B cell (primary cell): ENCODE data around the gene SHMT2. TPM values are rescaled to one million over a fixed set of nuclear protein-coding genes. Genes with fewer than 3 reads are reported as not detected.

ENCODE experiments used
- ATAC-seq: fragments of 200-7000 bp; cut with Tn5 transposase; one replicate; pipeline ENCODE4 v1.10.0; 2021; ENCODE audit warnings: low read depth, mild to moderate bottlenecking, moderate number of reproducible peaks, moderate library complexity
- CTCF ChIA-PET: fragments of 350-600 bp; sonication (Branson Sonifier 250); formaldehyde crosslinking; loops from one replicate; lab custom pipeline; 2021; ENCODE audit warnings: antibody characterized with exemption, inconsistent platforms; lab: Charles Lee
- POLR2A ChIA-PET: fragments of 350-600 bp; sonication (Branson Sonifier 250); formaldehyde crosslinking; loops from one replicate; lab custom pipeline; 2021; ENCODE audit warnings: antibody characterized with exemption; lab: Charles Lee
- DNase-seq: peaks from one replicate; pipeline ENCODE4 v3.0.0; 2013
- H2AFZ ChIP-seq: 2 replicates; pipeline ENCODE4 v1.6.1; 2012; ENCODE audit warnings: mild to moderate bottlenecking, low read depth, low read length; ENCODE audit not compliant: insufficient read depth, poor library complexity, severe bottlenecking
- H3K27ac ChIP-seq, 2 donors: 1 replicate in 1 of 2; 2 replicates in 1 of 2; pipeline ENCODE4 v1.5.1; 2012 to 2013; ENCODE audit warnings: low read length in 2 of 2, mild to moderate bottlenecking in 2 of 2, moderate library complexity in 1 of 2
- H3K27me3 ChIP-seq, 4 experiments: fragments of 200-600 bp in 1 of 4; sonication (generic) in 1 of 4; replicated peaks in 1 of 4; 1 replicate in 2 of 4; 2 replicates in 2 of 4; pipeline versions ENCODE4 v1.6.1 to v1.7.0; 2013 to 2016; ENCODE audit warnings: low read length in 3 of 4, mild to moderate bottlenecking in 2 of 4, mixed read lengths in 1 of 4, moderate library complexity in 1 of 4; ENCODE audit not compliant: insufficient read depth in 4 of 4, control insufficient read depth in 3 of 4; ENCODE audit errors: control extremely low read depth in 1 of 4
- H3K36me3 ChIP-seq, 2 experiments: replicated peaks in 1 of 2; 1 replicate in 1 of 2; 2 replicates in 1 of 2; pipeline versions ENCODE4 v1.6.1 to v1.7.1; 2013; ENCODE audit warnings: low read length in 1 of 2; ENCODE audit not compliant: insufficient read depth in 2 of 2, control insufficient read depth in 1 of 2; ENCODE audit errors: control extremely low read depth in 1 of 2, extremely low read depth in 1 of 2
- H3K4me1 ChIP-seq, 2 donors: fragments of 200-600 bp in 1 of 2; sonication (generic) in 1 of 2; 1 replicate in 1 of 2; 2 replicates in 1 of 2; pipeline versions ENCODE4 v1.5.1 to v1.6.1; 2013 to 2017; ENCODE audit warnings: low read length in 2 of 2; ENCODE audit not compliant: control insufficient read depth in 2 of 2, insufficient read depth in 2 of 2
- H3K4me2 ChIP-seq: replicated peaks from 2 replicates; pipeline ENCODE3; 2012; ENCODE audit warnings: mild to moderate bottlenecking, low read depth, low read length; ENCODE audit not compliant: poor library complexity, severe bottlenecking
- H3K4me3 ChIP-seq, 5 experiments: fragments of 200-600 bp in 1 of 5; sonication (generic) in 1 of 5; 1 replicate in 3 of 5; 2 replicates in 2 of 5; pipeline versions ENCODE4 v1.5.1 to v1.7.0; 2011 to 2016; ENCODE audit warnings: low read length in 4 of 5, mild to moderate bottlenecking in 4 of 5, low read depth in 2 of 5, control low read depth in 1 of 5, moderate library complexity in 1 of 5; ENCODE audit not compliant: insufficient read depth in 1 of 5; ENCODE audit errors: control extremely low read depth in 1 of 5, extremely low read depth in 1 of 5
- H3K79me2 ChIP-seq: fragments of 200-600 bp; sonication (generic); one replicate; pipeline ENCODE4 v1.6.0; 2016; ENCODE audit warnings: low read length; ENCODE audit not compliant: control insufficient read depth, insufficient read depth
- H3K9ac ChIP-seq: fragments of 200-600 bp; sonication (generic); 2 replicates; pipeline ENCODE4 v1.6.1; 2017; ENCODE audit warnings: mild to moderate bottlenecking, low read length, moderate library complexity
- H3K9me3 ChIP-seq, 3 donors: one replicate each; pipeline versions ENCODE4 v1.6.1 to v1.7.1; 2013; ENCODE audit warnings: low read length in 2 of 3; ENCODE audit not compliant: control insufficient read depth in 2 of 3, insufficient read depth in 1 of 3; ENCODE audit errors: control extremely low read depth in 1 of 3
- H4K20me1 ChIP-seq: 2 replicates; pipeline ENCODE4 v1.6.0; 2012; ENCODE audit warnings: mild to moderate bottlenecking, low read length; ENCODE audit not compliant: insufficient read depth, control insufficient read depth, poor library complexity, severe bottlenecking
- H3K27ac Mint-ChIP-seq: one replicate; pipeline ENCODE4 v1.8.0; 2021; ENCODE audit warnings: mixed read lengths
- H3K27me3 Mint-ChIP-seq: one replicate; pipeline ENCODE4 v1.8.0; 2021; ENCODE audit warnings: mixed read lengths
- H3K4me1 Mint-ChIP-seq: one replicate; pipeline ENCODE4 v1.8.0; 2021; ENCODE audit warnings: mixed read lengths
- H3K4me3 Mint-ChIP-seq: one replicate; pipeline ENCODE4 v1.8.0; 2021; ENCODE audit warnings: mixed read lengths
- H3K9me3 Mint-ChIP-seq: one replicate; pipeline ENCODE4 v1.8.0; 2022; ENCODE audit warnings: mixed read lengths; ENCODE audit not compliant: insufficient read depth
- CTCF ChIP-seq: fragments of 200-600 bp; IDR thresholded peaks from one replicate; pipeline ENCODE4 v1.8.0; 2022; ENCODE audit warnings: antibody characterized with exemption, mild to moderate bottlenecking
- EZH2 ChIP-seq: IDR thresholded peaks from 2 replicates; pipeline ENCODE4 v1.6.1; 2012; ENCODE audit warnings: borderline replicate concordance, low read depth, mild to moderate bottlenecking, moderate library complexity, low read length; ENCODE audit not compliant: insufficient read depth, poor library complexity, severe bottlenecking
- WGBS: methylation state at CpG from one replicate; pipeline ENCODE4 v1.1.5; 2013; ENCODE audit warnings: missing lambda C conversion rate; ENCODE audit not compliant: insufficient coverage; 5-methylcytosine and 5-hydroxymethylcytosine counted together
- intact Hi-C: fragments of 100-400 bp; cut with micrococcal nuclease; formaldehyde crosslinking; loops from one replicate; pipeline ENCODE4 v1.10.0; 2022
- polyA plus RNA-seq: library from polyadenylated mRNA; depleted of rRNA; stranded (reverse); fragments of >200 nt; gene quantifications from 2 replicates; pipeline ENCODE4 v1.2.3, GENCODE V29; 2012
- total RNA-seq, 2 donors: library from RNA; stranded (reverse); fragments of 120-200 nt in 1 of 2; gene quantifications; 1 replicate in 1 of 2; 2 replicates in 1 of 2; pipeline versions ENCODE4 v1.2.3 to v1.2.4, GENCODE V29; 2013 to 2022

The SHMT2 gene
- total and polyA plus RNA-seq, 2 donors (not counting 1 experiment from before 2014, with no cell fraction given): 166 to 236 TPM

DNA sequence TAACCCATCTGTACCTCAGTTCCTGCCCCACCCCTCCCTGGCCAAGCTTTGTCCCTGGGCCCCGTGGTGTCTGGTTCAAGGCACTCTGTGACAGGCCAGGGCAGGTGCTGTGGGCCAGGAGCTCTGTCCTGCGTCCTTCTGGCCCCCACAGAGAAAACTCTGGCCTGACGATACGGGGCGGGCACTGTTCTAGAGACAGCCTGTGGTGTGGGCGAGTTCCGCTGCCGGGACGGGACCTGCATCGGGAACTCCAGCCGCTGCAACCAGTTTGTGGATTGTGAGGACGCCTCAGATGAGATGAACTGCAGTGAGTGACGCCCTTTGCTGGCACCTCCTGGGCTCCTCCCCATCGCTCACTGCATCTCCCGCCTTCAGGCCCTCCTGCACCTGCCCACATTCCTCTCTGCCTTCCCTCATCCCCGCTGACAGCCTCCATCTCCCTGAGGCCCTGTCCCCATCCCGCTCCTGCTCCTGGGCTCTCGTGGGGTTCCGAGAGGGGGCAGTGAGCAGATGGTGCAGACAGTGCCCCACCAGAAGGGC, 35.7 kb upstream of the SHMT2 start:
- no peak overlapping the region for H3K9ac ChIP-seq
- H3K79me2 ChIP-seq: no peaks in the 10 kb centered on the region
- Mint-ChIP-seq H3K27me3 (no peaks in the 10 kb centered on the region), H3K9me3 (no peaks in the 10 kb centered on the region), H3K4me3 (no peak overlapping the region), H3K27ac (no peak overlapping the region), H3K4me1 (no peaks in the 10 kb centered on the region)
- ChIA-PET POLR2A (no interaction called here), CTCF (interaction anchor here (1.5 kb wide), 1 partner anchor 10 kb away, joined by 3 read pairs; no protein-coding TSS in a partner anchor)
- H3K4me3 ChIP-seq: no peak overlapping the region
- 93% methylated on average over 19 of the region's 19 CpGs for WGBS
- no peak overlapping the region for H2AFZ ChIP-seq
- TF ChIP-seq CTCF (no peak), EZH2 (no peak)
- no peak for DNase-seq
- H4K20me1 ChIP-seq: no peaks in the 10 kb centered on the region
- no peaks in the 10 kb centered on the region for H3K4me1 ChIP-seq
- no peaks in the 10 kb centered on the region for H3K9me3 ChIP-seq
- no peak for ATAC-seq
- H3K36me3 ChIP-seq: no peaks in the 10 kb centered on the region
- no peak overlapping the region for H3K4me2 ChIP-seq
- intact Hi-C loops: no loop called here
- H3K27ac ChIP-seq: no peak overlapping the region
- no peaks in the 10 kb centered on the region for H3K27me3 ChIP-seq

DNA sequence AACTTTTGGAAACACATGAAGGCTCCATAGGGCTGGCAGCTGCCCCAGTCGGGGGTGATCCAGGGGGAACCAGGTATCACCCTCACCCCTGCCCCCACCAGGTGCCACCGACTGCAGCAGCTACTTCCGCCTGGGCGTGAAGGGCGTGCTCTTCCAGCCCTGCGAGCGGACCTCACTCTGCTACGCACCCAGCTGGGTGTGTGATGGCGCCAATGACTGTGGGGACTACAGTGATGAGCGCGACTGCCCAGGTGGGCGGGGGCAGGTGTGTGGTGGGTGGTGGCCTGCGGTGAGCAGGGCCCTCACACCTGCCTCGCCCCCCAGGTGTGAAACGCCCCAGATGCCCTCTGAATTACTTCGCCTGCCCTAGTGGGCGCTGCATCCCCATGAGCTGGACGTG, 35.3 kb upstream of the SHMT2 start:
- no peaks in the 10 kb centered on the region for H3K4me1 Mint-ChIP-seq
- Histone ChIP-seq H3K4me3 (no peak overlapping the region), H3K27ac (no peak overlapping the region), H3K9ac (no peak overlapping the region), H3K4me1 (no peaks in the 10 kb centered on the region), H3K4me2 (no peak overlapping the region), H4K20me1 (no peaks in the 10 kb centered on the region), H3K36me3 (no peaks in the 10 kb centered on the region), H3K79me2 (no peaks in the 10 kb centered on the region), H3K27me3 (no peaks in the 10 kb centered on the region), H3K9me3 (no peaks in the 10 kb centered on the region), H2AFZ (no peak overlapping the region)
- no peaks in the 10 kb centered on the region for H3K9me3 Mint-ChIP-seq
- ATAC-seq: no peak
- ChIA-PET POLR2A (no interaction called here), CTCF (interaction anchor here (1.5 kb wide), 1 partner anchor 11 kb away, joined by 3 read pairs; no protein-coding TSS in a partner anchor)
- DNase-seq: no peak
- TF ChIP-seq CTCF (no peak), EZH2 (no peak)
- H3K4me3 Mint-ChIP-seq: no peak overlapping the region
- H3K27me3 Mint-ChIP-seq: no peaks in the 10 kb centered on the region
- H3K27ac Mint-ChIP-seq: no peak overlapping the region
- intact Hi-C loops: no loop called here
- 92% methylated on average over 18 of the region's 18 CpGs for WGBS
